ENCODE data around the gene NUAK2. TPM values are rescaled to one million over a fixed set of nuclear protein-coding genes. Genes with fewer than 3 reads are reported as not detected.
A peak's percentile ranks its signal among the peaks of the same experiment; 100 is the strongest.

The NUAK2 gene
- total and polyA plus RNA-seq, 8 donors = 0.58 to 16.5 (median 2.1) TPM

DNA sequence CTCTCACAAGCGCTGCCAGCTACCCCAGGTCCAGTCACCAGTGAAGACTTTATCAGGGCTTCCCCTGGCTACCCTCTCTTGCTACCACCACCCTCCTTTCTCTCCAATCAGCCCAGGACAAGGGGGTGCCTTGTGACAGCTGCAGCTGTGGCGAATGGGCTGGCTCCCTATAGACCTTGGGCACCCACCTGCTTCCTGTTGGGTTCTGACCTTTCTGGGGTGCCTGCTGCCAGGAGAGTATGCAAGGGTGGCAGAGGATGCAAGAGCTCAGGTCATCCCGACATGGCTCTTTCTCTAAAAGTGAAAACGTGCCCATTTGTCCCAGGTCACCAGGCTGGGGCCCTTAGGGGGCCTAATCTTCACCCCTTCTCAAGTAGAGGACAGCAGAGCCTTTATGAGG is 28.6 kb upstream of the NUAK2 start:
- DNase-seq = no peak
- 75 to 85% (median 78%) methylated on average over 4 of the region's 4 CpGs for WGBS, 5 donors
- Histone ChIP-seq H3K9me3 (no peaks in the 10 kb centered on the region), H3K4me1 (peaks cover 0 to 14% (median 14%) of the 10 kb centered on the region in 4 donors), H3K4me3 (no peak overlapping the region), H3K27ac (no peak overlapping the region), H3K27me3 (peaks cover 0 to 57% (median 0%) of the 10 kb centered on the region in 3 donors), H3K36me3 (no peaks in the 10 kb centered on the region)
- intact Hi-C loops (cut with DNase I; ENCODE audit: low total_unique reads) = loop anchor here (5.0 kb wide), 1 partner anchor 137 kb away; no protein-coding TSS in a partner anchor
- TF ChIP-seq POLR2A (IDR thresholded peaks at IDR 0.05) = no peak
- TF ChIP-seq POLR2AphosphoS5 (IDR thresholded peaks at IDR 0.05) = no peak
- TF ChIP-seq, protein P1, sequence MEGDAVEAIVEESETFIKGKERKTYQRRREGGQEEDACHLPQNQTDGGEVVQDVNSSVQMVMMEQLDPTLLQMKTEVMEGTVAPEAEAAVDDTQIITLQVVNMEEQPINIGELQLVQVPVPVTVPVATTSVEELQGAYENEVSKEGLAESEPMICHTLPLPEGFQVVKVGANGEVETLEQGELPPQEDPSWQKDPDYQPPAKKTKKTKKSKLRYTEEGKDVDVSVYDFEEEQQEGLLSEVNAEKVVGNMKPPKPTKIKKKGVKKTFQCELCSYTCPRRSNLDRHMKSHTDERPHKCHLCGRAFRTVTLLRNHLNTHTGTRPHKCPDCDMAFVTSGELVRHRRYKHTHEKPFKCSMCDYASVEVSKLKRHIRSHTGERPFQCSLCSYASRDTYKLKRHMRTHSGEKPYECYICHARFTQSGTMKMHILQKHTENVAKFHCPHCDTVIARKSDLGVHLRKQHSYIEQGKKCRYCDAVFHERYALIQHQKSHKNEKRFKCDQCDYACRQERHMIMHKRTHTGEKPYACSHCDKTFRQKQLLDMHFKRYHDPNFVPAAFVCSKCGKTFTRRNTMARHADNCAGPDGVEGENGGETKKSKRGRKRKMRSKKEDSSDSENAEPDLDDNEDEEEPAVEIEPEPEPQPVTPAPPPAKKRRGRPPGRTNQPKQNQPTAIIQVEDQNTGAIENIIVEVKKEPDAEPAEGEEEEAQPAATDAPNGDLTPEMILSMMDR (IDR thresholded peaks at IDR 0.05) = no peak
- no peak for TF ChIP-seq EP300 (IDR thresholded peaks at IDR 0.05)

DNA sequence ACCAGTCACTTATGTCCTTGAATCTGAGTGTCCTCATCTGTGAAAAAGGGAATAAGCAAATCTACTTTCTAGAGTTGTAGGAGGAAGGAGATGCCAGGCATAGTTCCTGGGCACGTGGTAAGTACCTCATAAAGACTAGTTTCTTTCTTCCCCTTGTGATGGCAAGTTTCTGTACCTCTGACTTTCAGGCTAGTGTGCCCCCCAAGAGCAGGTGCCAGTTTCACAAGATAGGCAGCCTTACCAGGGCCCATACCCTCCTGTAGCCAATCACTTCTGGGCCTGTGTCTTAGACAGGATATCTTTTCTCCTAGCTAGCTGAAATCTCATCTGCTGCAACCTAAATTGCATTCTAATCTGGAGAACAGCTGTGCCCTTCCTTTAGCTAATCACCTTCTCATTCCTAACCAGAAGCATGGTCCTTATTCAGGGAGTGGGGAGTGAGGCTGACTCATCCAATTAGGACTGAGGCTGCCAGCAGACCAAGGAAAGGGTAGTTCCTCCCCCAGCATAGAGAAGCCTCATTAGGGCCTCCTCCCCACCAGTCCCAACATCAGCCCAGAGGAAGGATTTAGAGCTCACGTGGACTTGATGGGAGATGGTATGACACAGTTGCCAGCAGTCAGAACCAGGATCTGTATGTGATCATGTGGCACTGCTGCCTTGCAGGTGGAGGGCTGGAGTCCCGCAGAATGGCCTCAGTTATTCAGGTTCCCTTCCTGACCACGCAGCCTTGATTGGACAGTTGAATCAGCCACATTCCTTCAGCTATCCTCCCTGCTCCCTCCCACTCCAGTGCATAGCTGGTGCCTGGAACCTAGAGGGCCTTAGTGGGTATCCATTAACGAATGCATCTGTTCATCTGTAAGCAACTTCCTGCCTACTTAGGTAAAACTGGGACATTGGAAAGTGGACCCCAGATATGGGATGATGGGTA is 27.3 kb upstream of the NUAK2 start:
- intact Hi-C loops (cut with DNase I; ENCODE audit: low total_unique reads) = no loop called here
- Histone ChIP-seq H3K4me1 (peaks cover 10 to 16% (median 12%) of the 10 kb centered on the region in 4 donors), H3K27ac (no peak overlapping the region), H3K9me3 (no peaks in the 10 kb centered on the region), H3K4me3 (no peak overlapping the region), H3K27me3 (peaks cover 6 to 70% (median 12%) of the 10 kb centered on the region in 3 donors), H3K36me3 (no peaks in the 10 kb centered on the region)
- TF ChIP-seq EP300 (IDR thresholded peaks at IDR 0.05) (no peak), POLR2A (IDR thresholded peaks at IDR 0.05) (no peak), POLR2AphosphoS5 (IDR thresholded peaks at IDR 0.05) (no peak)
- TF ChIP-seq, protein P1 (IDR thresholded peaks at IDR 0.05) = no peak
- no peak for DNase-seq
- whole genome bisulfite sequencing, 5 donors = 67 to 76% (median 71%) methylated on average over 4 to 5 of the region's 5 CpGs

DNA sequence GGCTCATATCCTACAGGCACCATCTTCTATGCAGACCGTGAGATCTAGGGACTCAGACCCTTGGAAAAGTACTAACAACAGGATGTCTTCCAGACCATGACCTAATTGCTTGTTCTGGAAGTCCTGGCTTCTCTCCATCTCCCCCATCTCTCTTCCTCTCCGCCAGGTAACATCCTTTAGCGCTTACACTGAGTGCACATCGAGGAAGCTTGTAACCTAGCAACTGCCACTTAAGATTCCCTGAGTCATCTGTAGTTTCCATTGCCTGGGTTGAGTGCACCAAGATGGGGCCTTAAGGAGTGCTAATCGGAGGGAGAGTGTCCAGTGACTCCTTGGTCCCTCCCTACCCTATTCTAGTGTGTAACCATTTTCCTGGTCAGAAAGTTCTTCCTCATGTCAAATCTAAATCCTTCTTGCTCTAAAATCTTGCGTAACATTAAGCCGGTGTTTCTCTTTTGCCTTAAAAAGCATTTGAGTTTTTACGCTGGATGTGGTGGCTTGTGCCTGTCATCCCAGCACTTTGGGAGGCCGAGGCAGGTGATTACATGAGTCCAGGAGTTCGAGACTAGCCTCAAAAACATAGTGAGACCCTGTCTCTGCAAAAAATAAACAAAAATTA is 25.5 kb upstream of the NUAK2 start:
- no peaks in the 10 kb centered on the region for H3K36me3 ChIP-seq
- WGBS, 5 donors = 78 to 87% (median 86%) methylated on average over 10 of the region's 10 CpGs
- intact Hi-C loops (cut with DNase I; ENCODE audit: low total_unique reads) = no loop called here
- H3K4me1 ChIP-seq = peaks cover 15 to 20% (median 18%) of the 10 kb centered on the region in 4 donors
- no peak for TF ChIP-seq EP300 (IDR thresholded peaks at IDR 0.05)
- TF ChIP-seq POLR2AphosphoS5 (IDR thresholded peaks at IDR 0.05) = no peak
- TF ChIP-seq, protein P1 (IDR thresholded peaks at IDR 0.05) = no peak
- no peak for TF ChIP-seq POLR2A (IDR thresholded peaks at IDR 0.05)
- no peak overlapping the region for H3K27ac ChIP-seq
- H3K9me3 ChIP-seq = no peaks in the 10 kb centered on the region
- peak in 1 of 2 donors; percentile 50 for DNase-seq
- H3K27me3 ChIP-seq = peaks cover 8 to 88% (median 22%) of the 10 kb centered on the region in 3 donors
- H3K4me3 ChIP-seq = no peak overlapping the region

DNA sequence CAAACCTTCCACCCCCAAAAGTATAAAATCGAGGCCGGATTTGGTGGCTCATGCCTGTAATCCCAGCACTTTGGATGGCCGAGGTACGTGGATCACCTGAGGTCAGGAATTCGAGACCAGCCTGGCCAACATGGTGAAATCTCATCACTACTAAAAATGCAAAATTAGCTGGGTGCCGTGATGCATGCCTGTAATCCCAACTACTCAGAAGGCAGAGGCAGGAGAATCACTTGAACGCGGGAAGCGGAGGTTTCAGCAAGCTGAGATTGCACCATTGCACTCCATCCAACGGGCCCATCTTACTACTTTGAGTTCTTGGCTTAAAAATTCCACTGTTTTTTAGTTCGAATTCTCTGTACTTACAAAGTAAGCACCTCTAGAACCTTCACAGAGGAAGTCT is 24.2 kb upstream of the NUAK2 start:
- H3K4me1 ChIP-seq = peaks cover 15 to 20% (median 18%) of the 10 kb centered on the region in 4 donors
- no peak overlapping the region for H3K27ac ChIP-seq
- WGBS, 5 donors = 88 to 97% (median 92%) methylated on average over 11 of the region's 11 CpGs
- H3K27me3 ChIP-seq = peaks cover 8 to 90% (median 22%) of the 10 kb centered on the region in 3 donors
- H3K4me3 ChIP-seq = no peak overlapping the region
- H3K9me3 ChIP-seq = no peaks in the 10 kb centered on the region
- no peak for DNase-seq
- H3K36me3 ChIP-seq = no peaks in the 10 kb centered on the region
- TF ChIP-seq, protein P1 (IDR thresholded peaks at IDR 0.05) = no peak
- TF ChIP-seq EP300 (IDR thresholded peaks at IDR 0.05) (no peak), POLR2A (IDR thresholded peaks at IDR 0.05) (no peak), POLR2AphosphoS5 (IDR thresholded peaks at IDR 0.05) (no peak)
- intact Hi-C loops (cut with DNase I; ENCODE audit: low total_unique reads) = no loop called here

Measured in stomach (tissue), 9 donors.